Stimulated activated naive CD4-positive, alpha-beta T cell (primary cell): ENCODE data around the gene ODF4.
A peak's percentile ranks its signal among the peaks of the same experiment; 100 is the strongest.
"Not testable (repeated sequence)": the region's sequence is repeated elsewhere in the genome, so short reads cannot be mapped to it uniquely, and the experiment has no call there.

ENCODE experiments used
- DNase-seq, 6 experiments: peaks; one replicate each; lab custom pipeline; 2025; lab: John Stamatoyannopoulos, UW

ODF4 gene

DNA sequence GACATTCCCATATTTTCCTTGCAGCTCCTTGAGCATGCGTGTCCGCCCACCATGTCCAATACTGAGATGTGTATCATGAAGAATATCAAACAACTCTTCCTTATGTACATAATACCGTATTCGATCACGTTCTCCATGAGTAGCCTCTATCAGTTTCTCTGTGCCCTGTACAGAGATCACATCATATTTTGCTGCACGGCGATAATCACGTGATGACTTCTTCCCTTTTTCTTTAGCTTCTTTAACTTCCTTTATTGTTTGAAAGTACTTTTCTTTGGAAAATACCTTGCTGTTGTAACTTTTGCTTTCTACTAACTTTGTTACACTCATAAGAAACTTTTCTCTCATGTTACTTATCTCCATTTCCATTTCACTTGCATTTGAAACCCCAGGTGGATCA is 30.3 kb downstream of the ODF4 start:
- DNase-seq: no peak

DNA sequence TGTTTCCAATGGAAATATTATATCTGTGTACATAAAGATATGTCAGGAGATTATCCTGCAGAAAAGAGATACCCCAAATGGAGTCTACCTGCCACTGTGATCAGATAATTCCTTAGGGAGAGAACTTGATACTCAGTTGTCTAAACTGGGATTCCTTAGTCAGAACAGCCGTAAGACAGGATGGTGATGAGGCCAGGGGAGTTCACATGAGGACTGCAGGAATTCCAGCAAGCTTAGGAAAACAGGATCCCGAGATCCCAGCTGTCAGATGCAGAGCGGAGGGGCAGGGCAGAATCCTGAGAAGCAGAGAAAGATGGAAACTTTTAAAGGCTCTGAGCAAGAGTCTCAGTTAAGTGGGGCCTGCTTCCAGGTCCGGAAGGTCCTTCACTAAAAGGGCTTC is 32.1 kb downstream of the ODF4 start:
- DNase-seq: no peak

DNA sequence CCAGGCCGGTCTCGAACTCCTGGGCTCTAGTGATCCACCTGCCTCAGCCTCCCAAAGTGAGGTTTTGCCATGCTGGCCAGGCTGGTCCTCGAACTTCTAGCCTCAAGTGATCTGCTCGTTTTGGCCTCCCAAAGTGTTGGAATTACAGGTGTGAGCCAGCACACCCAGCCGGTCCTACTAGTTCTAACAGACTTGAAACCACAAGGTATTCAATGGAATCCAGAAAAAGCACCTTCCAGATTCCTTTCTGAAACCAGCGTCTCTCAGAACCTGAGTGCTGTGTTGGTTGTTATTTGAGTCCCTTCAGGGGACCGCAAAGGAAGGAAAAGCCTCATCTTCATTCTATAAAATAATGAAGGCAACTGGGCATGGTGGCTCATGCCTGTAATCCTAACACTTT is 32.8 kb downstream of the ODF4 start:
- no peak for DNase-seq

DNA sequence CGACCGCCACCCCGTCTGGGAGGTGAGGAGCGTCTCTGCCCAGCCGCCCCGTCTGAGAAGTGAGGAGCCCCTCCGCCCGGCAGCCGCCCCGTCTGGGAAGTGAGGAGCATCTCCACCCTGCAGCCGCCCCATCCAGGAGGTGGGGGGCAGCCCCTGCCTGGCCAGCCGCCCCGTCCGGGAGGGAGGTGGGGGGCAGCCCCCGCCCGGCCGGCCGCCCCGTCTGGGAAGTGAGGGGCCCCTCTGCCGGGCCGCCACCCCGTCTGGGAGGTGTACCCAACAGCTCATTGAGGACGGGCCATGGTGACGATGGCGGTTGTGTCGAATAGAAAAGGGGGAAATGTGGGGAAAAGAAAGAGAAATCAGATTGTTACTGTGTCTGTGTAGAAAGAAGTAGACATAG is 34.2 kb downstream of the ODF4 start:
- DNase-seq: not testable (repeated sequence)

DNA sequence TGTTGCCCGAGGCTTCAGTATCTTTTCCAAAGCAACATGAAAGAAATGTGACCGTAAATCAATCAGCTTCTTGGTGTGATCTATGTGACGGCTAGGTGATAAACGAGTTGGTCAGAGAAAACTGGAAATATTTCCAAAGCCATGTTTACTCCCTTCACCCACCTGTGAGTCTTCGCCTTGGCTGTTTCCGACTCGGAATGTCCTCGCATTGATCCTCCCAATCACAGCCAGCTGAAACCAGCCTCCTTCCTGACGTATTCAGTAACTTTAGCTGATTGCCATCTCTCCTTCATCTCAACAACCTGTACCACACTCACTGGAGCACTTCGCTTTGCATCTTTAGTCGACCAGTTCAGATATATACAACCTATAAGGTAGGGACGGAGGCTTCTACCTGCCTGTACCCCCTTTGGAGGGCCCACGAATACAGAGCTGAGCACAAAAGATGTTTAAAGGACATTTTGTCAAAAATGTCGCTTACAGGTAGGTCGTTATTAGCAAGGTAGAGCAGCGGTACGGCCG is 36.2 kb downstream of the ODF4 start:
- DNase-seq: peak in 1 of 6 experiments; percentile 48

DNA sequence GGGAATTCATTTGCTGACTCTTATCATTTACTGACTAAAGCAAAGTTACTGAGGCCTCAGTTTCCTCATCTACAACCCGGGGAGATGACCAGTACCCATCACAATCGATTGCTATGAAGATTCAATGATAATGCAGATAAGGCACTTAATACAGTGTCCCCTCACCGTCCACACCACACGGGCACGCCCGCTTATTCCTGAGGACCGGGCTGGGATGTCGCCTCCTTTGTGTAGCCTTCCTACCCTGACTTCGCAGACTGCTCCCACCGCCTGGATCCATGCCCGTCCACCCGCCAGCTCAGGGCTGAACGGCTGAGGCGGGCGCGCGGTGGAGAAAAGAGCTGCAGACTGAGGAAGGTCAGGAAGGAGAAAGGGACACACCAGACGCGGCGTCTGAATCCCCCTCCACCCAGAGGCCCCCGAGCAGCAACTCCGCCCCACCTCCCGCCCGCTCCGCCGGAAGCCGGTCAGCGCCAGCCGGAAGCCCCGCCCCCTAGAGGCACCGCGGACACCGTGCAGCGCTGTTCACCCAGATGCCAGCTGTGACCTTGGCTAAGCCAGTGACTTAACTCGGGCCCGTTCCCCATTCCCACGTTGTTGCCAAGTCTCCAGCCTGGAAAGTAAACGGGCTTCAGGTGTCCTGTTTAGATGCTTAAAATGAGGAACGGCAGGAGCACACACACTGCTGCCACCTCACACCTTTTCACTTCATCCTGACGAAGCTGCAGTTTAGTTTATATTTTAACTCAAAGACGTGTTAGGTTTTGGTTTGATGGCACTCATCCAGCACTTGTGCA is 36.8 kb downstream of the ODF4 start, which contains the start of gene KRABD2:
KRABD2 (minus strand) TSS at position 434 of the 797 bp plus-strand sequence.
- DNase-seq: peak; percentile 64 to 87 (median 84)

DNA sequence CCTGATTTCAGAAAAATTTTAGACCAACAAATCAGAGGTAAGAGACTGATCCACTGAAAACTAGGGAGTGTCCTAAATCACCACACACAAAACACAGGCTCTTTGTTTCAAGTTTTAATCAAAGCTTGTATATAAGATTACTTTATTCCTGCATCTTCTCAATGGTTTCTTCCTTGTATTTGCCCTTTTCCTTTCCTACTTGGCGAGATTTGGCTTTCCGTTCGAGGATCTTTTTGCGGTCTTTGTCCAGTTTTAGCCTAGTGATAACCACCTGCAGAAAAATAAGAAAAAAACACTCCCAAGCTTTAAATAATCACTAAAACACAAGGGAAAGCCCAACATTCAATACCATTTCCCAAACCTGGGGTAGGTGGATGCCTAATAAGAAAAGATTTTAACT is 37.8 kb downstream of the ODF4 start:
- DNase-seq: no peak

DNA sequence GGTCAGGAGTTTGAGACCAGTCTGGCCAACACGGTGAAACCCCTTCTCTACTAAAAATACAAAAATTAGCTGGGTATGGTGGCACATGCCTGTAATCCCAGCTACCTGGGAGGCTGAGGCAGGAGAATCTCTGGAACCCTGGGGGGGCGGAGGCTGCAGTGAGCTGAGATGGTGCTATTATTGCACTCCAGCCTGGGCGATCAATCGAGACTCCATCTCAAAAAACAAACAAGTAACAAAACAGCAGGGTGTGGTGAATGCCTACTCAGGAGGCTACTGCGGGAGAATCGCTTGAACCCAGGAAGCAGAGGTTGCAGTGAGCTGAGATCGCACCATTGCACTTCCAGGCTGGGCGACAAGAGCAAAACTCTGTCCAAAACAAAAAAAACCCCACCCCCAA is 38.5 kb downstream of the ODF4 start:
- not testable (repeated sequence) for DNase-seq

DNA sequence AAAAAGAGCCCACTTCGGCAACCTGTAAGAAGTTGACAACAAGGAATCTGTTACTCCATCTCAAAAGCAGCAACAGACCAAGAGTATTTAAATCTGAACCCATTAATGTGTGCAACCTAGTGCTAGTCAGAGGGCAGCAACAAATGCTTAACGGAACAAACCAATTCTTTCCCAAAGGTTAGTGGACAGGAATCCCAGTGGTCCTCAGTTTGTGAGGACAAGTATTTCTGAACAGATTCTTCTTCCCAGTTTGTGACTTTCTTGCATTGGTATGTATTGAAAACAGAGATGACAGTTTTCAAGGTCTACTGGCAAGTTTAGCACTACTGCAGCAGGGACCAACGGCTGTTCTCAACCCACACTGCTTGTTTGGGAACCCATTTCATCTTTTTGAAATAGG is 40.4 kb downstream of the ODF4 start:
- DNase-seq: no peak

DNA sequence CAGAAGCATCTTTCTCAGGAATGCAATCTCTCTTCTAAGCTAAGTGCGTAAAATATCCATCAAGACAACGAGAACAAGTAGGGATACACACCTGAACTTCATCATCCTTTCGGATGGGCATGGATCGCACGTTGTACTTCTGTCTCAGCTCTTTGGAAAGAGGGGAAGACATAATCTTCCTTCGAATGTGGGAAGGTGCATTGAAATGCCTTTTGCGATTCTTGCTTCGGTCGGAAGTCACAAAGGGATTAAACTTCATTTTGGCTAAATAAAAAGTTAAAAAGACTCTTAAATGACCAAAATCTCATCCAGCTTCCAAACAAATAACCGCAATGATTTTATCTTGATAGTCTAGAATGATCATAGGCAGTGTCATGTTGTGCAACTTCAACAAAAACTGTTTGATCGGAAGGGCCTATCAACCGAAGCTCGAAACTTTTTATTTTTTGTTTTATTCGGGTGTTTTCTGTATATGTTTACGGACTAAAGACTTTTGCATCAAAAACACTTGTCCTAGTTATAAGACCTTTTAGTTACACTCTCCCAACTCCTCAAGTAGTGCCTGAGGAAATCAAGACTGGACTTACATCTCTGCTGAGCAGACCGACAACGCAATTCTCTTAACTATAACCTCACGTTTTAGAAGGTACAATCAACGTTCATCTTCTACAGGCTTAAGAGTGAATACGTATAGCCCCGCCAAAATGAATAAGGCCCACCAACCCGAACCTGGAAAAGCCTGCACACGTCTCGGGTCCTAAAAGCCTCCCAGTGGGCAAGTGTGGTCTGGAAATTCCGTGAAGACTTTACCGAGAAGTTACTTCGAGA is 42.6 kb downstream of the ODF4 start:
- no peak for DNase-seq

DNA sequence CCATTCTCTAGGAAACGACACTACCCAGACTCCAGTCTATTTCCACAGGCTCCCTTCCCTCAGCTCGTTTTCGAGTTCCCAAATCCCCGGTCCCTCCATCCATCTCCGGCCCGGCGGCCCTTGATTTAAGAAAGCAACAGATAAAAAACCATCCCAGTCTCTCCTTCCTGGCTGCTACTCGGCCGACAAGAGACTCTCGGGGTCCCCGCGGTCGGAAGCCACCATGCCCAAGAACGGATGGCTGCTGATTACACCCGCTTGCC is 43.2 kb downstream of the ODF4 start:
- DNase-seq: no peak

DNA sequence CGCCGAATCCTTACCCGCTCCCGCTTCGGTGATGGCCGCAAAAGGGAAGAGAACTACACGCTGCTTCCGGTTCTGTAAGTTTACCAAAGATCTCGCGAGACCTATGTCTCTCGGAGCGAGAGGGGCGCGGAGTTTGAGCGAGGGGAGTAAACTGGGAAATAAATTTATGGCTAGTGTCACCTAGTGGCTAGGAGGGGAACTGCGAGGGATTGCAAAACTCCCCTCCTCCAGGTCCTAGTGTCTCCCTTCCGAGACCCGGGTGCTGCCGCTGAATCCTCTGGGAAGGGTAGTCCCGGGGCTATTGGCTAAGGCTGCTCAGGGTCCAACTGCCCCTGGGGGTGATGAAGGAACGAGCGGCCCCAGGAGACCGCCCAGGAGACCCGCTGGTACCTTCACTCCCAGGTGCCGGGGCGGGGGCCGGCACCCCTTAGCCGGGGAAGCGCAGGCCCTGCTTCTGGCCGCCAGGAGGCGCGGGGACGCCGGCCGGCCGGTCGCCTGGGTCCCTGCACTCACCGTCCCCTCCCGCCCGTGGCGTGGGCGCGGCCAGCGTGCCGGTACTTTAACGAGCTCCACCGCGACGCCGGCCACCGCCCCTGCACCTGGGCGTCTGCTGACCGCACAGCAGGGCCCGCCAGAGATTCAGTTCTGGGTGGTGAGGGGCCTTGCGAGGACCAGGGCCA is 43.6 kb downstream of the ODF4 start, which contains the start of gene RPL26:
RPL26 (minus strand) TSS at position 51 of the 680 bp plus-strand sequence. CDS start 883 bp downstream, outside the sequence.
- DNase-seq: peak; percentile 88 to 98 (median 94)

DNA sequence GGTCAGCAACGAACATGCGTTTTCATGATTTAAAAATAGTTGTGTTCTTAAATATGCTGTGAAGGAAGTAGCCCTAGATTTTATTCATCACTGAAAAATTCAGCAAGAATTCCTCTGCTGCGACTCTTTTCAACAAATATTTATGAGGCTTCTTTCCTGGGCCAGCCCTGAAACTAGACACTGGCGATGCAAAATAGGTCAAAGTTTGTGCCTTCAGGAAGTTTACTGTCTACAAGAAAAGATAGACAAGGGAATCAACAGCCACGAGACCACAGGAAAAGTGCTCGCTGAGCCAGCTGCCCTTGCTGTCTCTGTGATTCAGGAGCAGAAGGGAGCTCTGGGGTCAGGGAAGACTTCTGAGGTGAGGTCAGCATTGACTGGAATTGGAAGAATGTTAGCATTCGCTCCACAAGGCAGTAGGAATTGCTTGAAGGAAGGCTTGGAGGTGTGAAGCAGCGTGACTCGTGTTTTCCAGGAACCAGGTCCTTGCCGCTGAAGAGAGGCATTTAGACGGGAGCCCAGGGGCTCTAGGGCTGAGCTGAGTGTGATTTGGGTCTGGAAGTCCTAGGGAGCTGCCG is 45.2 kb downstream of the ODF4 start:
- DNase-seq: no peak

DNA sequence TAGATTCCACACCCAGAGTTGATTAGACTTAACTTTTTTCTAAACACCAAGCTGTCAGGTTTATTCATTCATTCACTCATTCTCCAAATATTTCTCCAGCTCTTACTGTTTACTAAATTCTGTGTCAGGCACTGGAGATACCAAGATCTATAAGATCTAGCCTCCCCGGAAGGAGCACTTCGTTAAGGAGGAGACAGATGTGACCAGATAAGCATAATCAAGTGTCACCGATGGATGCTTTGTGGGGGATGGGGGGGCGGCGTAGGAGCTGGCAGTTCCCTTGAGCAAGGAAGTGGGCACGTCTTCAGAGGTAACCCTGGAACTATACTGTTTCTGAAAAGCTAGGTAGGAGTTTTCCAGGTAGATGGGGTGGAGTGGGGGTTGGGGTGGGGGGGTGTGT is 47.2 kb downstream of the ODF4 start:
- DNase-seq: no peak

DNA sequence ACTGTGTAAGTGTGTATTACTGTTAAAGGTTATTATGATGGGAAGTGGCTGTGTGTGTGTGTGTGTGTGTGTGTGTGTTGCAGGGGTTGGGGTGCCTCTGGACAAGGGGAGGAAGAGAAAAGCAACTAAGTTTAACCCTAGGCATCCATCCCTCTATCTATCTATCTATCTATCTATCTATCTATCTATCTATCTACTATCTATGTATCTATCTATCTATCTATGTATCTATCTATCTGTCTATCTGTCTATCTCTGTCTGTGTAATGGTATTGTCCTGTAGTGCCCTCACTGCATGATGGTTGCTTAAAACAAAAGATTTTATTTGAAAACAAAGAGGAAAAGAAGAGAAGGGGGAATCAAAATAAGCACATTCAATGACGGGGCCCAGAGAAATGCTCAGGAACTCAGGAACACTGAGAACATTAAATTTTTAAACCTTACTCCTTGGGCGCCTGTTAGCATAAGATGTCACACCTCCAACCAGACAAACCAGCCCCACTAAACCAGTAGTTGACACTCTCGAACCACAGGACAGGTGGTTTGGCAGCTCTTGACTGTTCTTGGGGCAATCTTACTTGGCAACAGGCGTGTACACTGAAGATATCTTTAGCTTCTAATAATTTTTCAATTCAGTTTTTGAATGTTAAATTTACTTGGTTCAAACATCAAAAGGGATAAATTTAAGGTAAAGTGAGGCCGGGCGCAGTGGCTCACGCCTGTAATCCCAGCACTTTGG is 48.4 kb downstream of the ODF4 start:
- DNase-seq: no peak

DNA sequence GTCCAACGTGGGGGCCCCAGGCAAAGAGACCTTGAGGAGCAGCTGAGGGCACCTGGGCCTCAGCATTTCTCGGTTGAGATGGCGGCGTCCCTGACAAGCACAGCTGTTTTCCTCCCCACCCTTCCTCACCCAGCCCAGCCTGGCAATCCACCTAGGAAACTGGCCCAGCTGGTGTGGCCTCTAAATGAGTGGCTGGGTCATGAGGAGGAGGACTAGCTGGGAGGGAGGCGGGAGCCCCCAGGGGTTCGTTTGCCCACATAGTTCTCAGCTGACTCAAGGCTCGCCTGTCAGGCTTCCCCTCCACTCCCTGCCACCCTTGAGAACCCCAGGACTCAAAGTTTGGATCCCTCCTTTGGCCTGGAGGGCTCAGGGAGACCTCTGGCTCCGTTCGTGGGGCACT is 52.1 kb downstream of the ODF4 start:
- no peak for DNase-seq

DNA sequence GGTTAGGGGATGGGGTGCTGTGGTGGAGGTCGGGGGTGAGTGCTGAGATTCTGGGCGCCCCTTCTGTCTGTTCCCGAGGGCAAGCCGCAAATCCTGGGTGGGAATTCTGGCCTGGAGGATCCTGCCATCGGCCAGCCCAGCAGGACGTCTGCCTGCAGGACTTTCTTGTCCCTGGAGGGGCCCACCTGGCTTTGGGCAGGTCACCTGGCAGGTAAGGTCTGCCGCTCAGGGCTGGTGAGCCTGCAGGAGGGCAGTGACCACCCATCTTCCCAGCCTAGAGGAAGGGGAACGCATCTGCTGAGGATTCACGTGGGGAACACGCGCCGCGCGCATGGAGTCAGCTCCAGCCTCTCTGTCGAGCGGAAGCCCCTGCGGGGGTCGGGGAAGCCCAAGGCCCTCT is 52.6 kb downstream of the ODF4 start:
- DNase-seq: no peak

DNA sequence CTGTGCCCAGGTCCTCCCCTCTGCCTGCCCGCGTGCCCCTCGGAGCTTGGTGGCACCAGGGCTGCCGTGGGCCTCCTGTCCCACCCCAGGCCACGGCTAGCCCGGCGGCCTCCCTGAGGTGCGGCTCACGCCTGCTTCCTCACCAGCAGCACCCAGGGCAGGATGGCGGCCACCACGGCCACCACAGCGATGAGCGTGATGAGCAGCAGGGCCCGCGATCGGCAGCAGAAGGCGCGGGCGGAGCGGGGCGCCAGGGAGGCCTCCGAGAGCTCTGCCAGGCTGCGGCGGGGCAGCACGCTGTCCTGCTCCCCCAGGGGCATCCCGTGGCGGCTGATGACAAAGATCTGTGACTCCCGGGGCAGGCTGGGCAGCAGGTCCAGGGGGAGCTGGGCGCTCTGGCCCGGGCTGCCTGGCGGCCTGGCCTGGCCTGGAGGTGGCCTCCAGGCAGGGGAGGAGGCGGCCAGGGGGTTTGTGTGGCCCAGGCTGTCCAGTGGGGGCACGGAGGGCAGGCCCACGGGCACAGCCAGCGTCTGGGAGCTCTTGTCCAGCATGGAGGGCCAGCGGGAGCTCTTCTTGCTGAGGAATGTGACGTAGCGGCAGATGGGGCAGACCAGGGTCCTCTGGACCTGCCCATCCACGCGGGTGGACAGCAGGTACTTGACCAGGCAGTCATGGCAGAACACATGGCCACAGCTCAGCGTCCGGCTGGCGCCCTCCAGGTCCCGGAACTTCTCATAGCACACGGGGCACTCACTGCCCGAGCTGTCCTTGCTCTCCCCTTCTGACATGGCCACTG is 53.2 kb downstream of the ODF4 start:
- DNase-seq: no peak

DNA sequence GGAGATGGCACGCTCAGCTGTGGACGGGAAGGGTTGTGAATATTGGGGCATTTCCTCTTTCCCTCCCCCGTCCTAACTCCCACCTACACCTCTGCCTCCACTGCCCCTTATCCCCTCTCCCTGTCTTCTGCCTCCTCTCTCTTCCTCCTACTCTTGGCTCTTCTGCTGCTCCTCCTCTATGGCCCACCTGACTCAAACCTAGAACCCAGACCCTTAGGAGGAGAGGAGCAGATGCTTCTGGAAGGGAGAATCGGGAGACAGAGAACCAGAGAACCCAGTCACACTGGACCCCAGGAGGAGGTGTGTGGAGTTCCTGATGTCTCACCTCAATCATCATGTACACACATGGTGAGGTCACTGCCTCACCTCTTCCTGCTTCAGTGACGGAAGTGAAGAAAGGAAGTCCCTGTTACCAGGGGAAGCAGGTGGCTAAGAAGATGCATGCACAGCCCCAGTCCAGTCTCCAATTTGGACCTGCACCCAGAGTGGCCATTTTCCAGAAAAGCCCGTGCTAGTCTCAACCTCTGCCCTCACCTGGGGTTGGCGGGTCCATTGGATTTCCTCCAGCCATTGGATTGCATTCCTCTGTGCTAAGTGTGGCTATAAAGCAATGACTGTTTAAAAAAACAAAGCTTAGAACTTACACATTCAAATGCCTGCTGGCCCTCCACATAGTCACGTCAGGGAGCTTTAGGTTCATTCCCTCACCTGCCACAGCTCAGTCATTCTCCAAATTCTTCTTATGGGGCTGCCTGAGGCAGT is 54.0 kb downstream of the ODF4 start:
- DNase-seq: peak in 4 of 6 experiments; percentile 26 to 58 (median 50)

DNA sequence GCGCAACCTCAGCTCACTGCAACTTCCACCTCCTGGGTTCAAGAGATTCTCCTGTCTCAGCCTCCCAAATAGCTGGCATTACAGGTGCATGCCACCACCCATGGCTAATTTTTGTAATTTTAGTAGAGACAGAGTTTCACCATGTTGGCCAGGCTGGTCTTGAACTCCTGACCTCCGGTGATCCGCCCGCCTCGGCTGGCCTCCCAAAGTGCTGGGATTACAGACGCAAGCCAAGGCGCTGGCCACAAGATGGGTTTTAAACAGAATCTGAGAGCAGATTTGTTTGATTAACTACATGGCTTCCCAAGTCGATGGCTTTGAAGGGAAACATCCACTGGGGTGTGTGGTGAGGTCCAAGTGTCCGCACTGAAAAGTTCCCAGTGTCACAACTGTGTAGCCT is 54.9 kb downstream of the ODF4 start:
- not testable (repeated sequence) for DNase-seq
